HG03135 (cell line): Measurements from ENCODE around the gene EBF4.
"Not testable (repeated sequence)": the region's sequence is repeated elsewhere in the genome, so short reads cannot be mapped to it uniquely, and the experiment has no call there.

Experiments used
- ATAC-seq: cut with Tn5 transposase; IDR thresholded peaks from one replicate; pipeline ENCODE4 v1.9.1; 2021; ENCODE audit warnings: mild to moderate bottlenecking, moderate library complexity; ENCODE audit not compliant: unreplicated experiment

EBF4 gene

DNA sequence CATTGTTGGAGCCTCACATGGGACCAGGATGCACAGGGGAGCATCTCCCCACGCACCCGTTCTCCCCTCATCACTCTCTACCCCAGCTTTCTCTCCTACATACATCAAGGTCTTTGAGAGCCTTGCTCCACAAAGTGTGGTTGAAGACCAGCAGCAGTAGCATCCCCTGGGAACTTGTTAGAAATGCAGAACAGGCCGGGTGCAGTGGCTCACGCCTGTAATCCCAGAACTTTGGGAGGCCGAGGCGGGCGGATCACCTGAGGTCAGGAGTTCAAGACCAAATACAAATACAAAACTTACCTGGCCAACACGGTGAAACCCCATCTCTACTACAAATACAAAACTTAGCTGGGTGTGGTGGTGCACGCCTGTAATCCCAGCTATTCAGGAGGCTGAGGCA, 115.3 kb downstream of the EBF4 start:
- ATAC-seq: not testable (repeated sequence)

- ATAC-seq: no peak
Observed at GRCh38 chr20:2809690-2810089, 117.1 kb downstream of the EBF4 start.
